PC-3 (cell line): Measurements from ENCODE around the gene ACBD3. TPM values are rescaled to one million over a fixed set of nuclear protein-coding genes. Genes with fewer than 3 reads are reported as not detected.
A peak's percentile ranks its signal among the peaks of the same experiment; 100 is the strongest.
"Not testable (repeated sequence)": the region's sequence is repeated elsewhere in the genome, so short reads cannot be mapped to it uniquely, and the experiment has no call there.

Experiments used
- ATAC-seq: fragments of 200-7000 bp; cut with Tn5 transposase; 2 replicates; pipeline ENCODE4 v1.9.1; 2020; ENCODE audit warnings: mild to moderate bottlenecking, moderate library complexity
- BruUV-seq: library from RNA; stranded (reverse); fragments of 400-500 nt; replicated peaks from 2 replicates; lab custom pipeline; 2021; lab: Mats Ljungman, UMichigan
- CTCF ChIA-PET: fragments of 300-600 bp; sonication (Branson Sonifier 250); formaldehyde crosslinking; loops from one replicate; lab custom pipeline; 2022; ENCODE audit warnings: antibody characterized with exemption; lab: Charles Lee
- POLR2A ChIA-PET: fragments of 300-600 bp; sonication (Branson Sonifier 250); formaldehyde crosslinking; loops from one replicate; lab custom pipeline; 2022; ENCODE audit warnings: antibody characterized with exemption; ENCODE audit not compliant: unreplicated experiment; lab: Charles Lee
- DNase-seq: peaks from one replicate; pipeline ENCODE4 v3.0.0-alpha.2; 2015
- H2AFZ ChIP-seq: fragments of 300-600 bp; sonication (generic); 2 replicates; pipeline ENCODE4 v1.6.0; 2016; ENCODE audit warnings: antibody characterized with exemption, low read length
- H3F3A ChIP-seq: fragments of 300-600 bp; sonication (generic); one replicate; pipeline ENCODE4 v1.6.0; 2017; ENCODE audit warnings: antibody characterized with exemption, low read length, control low read depth, mild to moderate bottlenecking; ENCODE audit not compliant: unreplicated experiment
- H3K27ac ChIP-seq: fragments of 300-600 bp; sonication (generic); 2 replicates; pipeline ENCODE4 v1.5.1; 2016; ENCODE audit warnings: mild to moderate bottlenecking, low read length
- H3K27me3 ChIP-seq: fragments of 300-600 bp; sonication (generic); 2 replicates; pipeline ENCODE4 v1.6.1; 2016; ENCODE audit warnings: low read length, mixed read lengths
- H3K36me3 ChIP-seq: fragments of 300-600 bp; sonication (generic); 2 replicates; pipeline ENCODE4 v1.6.1; 2016; ENCODE audit warnings: low read depth, mixed run types, low read length, mixed read lengths
- H3K4me1 ChIP-seq: fragments of 300-600 bp; sonication (generic); 2 replicates; pipeline ENCODE4 v1.5.1; 2016; ENCODE audit warnings: low read length; ENCODE audit not compliant: insufficient read depth
- H3K4me2 ChIP-seq: fragments of 300-600 bp; sonication (generic); 2 replicates; pipeline ENCODE4 v1.6.0; 2016; ENCODE audit warnings: low read length
- H3K4me3 ChIP-seq: fragments of 300-600 bp; sonication (generic); 2 replicates; pipeline ENCODE4 v1.5.1; 2016; ENCODE audit warnings: mild to moderate bottlenecking, low read length, mixed read lengths
- H3K79me2 ChIP-seq: fragments of 300-600 bp; sonication (generic); 2 replicates; pipeline ENCODE4 v1.6.1; 2017; ENCODE audit warnings: low read length, mixed read lengths
- H3K9ac ChIP-seq: fragments of 300-600 bp; sonication (generic); 2 replicates; pipeline ENCODE4 v1.6.0; 2016; ENCODE audit warnings: mild to moderate bottlenecking, low read length
- H3K9me2 ChIP-seq: fragments of 300-600 bp; sonication (generic); replicated peaks from 2 replicates; pipeline ENCODE4 v1.6.1; 2016; ENCODE audit warnings: mixed run types, low read length, mixed read lengths
- H3K9me3 ChIP-seq: fragments of 300-600 bp; sonication (generic); 2 replicates; pipeline ENCODE4 v1.6.1; 2016; ENCODE audit warnings: low read length, mixed read lengths
- H4K20me1 ChIP-seq: fragments of 300-600 bp; sonication (generic); 2 replicates; pipeline ENCODE4 v1.6.1; 2016; ENCODE audit warnings: low read length, mixed read lengths
- EZH2 ChIP-seq: fragments of 300-600 bp; sonication (generic); IDR thresholded peaks from one replicate; pipeline ENCODE4 v1.6.1; 2017; ENCODE audit warnings: antibody characterized with exemption, mild to moderate bottlenecking, low read length; ENCODE audit not compliant: unreplicated experiment
- EZH2phosphoT487 ChIP-seq: fragments of 300-600 bp; sonication (generic); IDR thresholded peaks from 2 replicates; pipeline ENCODE4 v1.6.1; 2018; ENCODE audit warnings: mild to moderate bottlenecking, antibody characterized with exemption, low read length, borderline replicate concordance
- intact Hi-C: fragments of 100-400 bp; cut with micrococcal nuclease; formaldehyde crosslinking; loops from 2 replicates; pipeline ENCODE4 v1.9.0; 2023
- total RNA-seq: library from RNA; depleted of rRNA; stranded (reverse); fragments of >200 nt; gene quantifications from 2 replicates; pipeline ENCODE4 v1.2.3, GENCODE V29; 2014
- TF ChIP-seq, protein P1 (sequence below): fragments of 300-600 bp; sonication (generic); conservative IDR thresholded peaks from 2 replicates; pipeline ENCODE4 v1.5.1; 2017; ENCODE audit warnings: antibody characterized with exemption, low read depth, mild to moderate bottlenecking, low read length

Gene ACBD3
- total RNA-seq, 1 experiment from 2014 or later: 62.2 TPM

GRCh38 chr1:226203655-226204054 is 17.1 kb upstream of the ACBD3 start:
- Histone ChIP-seq H3F3A (no peaks in the 10 kb centered on the region), H3K4me3 (no peak overlapping the region), H4K20me1 (no peaks in the 10 kb centered on the region), H3K27ac (no peak overlapping the region), H3K4me1 (no peaks in the 10 kb centered on the region), H3K4me2 (no peak overlapping the region), H3K9me3 (no peaks in the 10 kb centered on the region), H3K36me3 (no peaks in the 10 kb centered on the region), H3K9me2 (no peaks in the 10 kb centered on the region), H3K9ac (no peak overlapping the region), H3K27me3 (no peaks in the 10 kb centered on the region), H2AFZ (no peak overlapping the region), H3K79me2 (no peaks in the 10 kb centered on the region)
- no TSS peak for BruUV-seq
- TF ChIP-seq, protein P1, sequence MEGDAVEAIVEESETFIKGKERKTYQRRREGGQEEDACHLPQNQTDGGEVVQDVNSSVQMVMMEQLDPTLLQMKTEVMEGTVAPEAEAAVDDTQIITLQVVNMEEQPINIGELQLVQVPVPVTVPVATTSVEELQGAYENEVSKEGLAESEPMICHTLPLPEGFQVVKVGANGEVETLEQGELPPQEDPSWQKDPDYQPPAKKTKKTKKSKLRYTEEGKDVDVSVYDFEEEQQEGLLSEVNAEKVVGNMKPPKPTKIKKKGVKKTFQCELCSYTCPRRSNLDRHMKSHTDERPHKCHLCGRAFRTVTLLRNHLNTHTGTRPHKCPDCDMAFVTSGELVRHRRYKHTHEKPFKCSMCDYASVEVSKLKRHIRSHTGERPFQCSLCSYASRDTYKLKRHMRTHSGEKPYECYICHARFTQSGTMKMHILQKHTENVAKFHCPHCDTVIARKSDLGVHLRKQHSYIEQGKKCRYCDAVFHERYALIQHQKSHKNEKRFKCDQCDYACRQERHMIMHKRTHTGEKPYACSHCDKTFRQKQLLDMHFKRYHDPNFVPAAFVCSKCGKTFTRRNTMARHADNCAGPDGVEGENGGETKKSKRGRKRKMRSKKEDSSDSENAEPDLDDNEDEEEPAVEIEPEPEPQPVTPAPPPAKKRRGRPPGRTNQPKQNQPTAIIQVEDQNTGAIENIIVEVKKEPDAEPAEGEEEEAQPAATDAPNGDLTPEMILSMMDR: no peak
- TF ChIP-seq EZH2 (no peak), EZH2phosphoT487 (no peak)
- CTCF ChIA-PET: interaction anchor here (1.7 kb wide), 1 partner anchor 78 kb away, joined by 9 read pairs; no protein-coding TSS in a partner anchor
- DNase-seq (no peak), ATAC-seq (no peak)
- POLR2A ChIA-PET: no interaction called here
- intact Hi-C loops: loop anchor here (5.0 kb wide), 1 partner anchor 74 kb away; no protein-coding TSS in a partner anchor

GRCh38 chr1:226203240-226203639 is 16.7 kb upstream of the ACBD3 start:
- Histone ChIP-seq H3K9me3 (no peaks in the 10 kb centered on the region), H3K4me3 (no peak overlapping the region), H3K9me2 (no peaks in the 10 kb centered on the region), H3K79me2 (no peaks in the 10 kb centered on the region), H2AFZ (no peak overlapping the region), H3K36me3 (no peaks in the 10 kb centered on the region), H4K20me1 (no peaks in the 10 kb centered on the region), H3K27ac (no peak overlapping the region), H3K4me2 (no peak overlapping the region), H3K9ac (no peak overlapping the region), H3K4me1 (no peaks in the 10 kb centered on the region), H3F3A (no peaks in the 10 kb centered on the region), H3K27me3 (no peaks in the 10 kb centered on the region)
- ATAC-seq: peak; percentile 41; the same call in 1 of the 2 replicates
- no peak for DNase-seq
- intact Hi-C loops: loop anchor here (5.0 kb wide), 1 partner anchor 74 kb away; no protein-coding TSS in a partner anchor
- CTCF ChIA-PET: interaction anchor here (1.1 to 1.7 kb wide), 4 partner anchors 78 to 204 kb away, joined by 3 to 13 read pairs (median 6); no protein-coding TSS in a partner anchor
- no TSS peak for BruUV-seq
- POLR2A ChIA-PET: interaction anchor here (0.7 kb wide), 1 partner anchor 13 kb away, joined by 8 read pairs; no protein-coding TSS in a partner anchor
- TF ChIP-seq, protein P1: no peak
- TF ChIP-seq EZH2phosphoT487 (no peak), EZH2 (no peak)

- H2AFZ ChIP-seq, H3K9ac ChIP-seq, H3F3A ChIP-seq, H3K36me3 ChIP-seq, H3K4me1 ChIP-seq, H3K4me2 ChIP-seq, H3K79me2 ChIP-seq, H3K4me3 ChIP-seq, DNase-seq, BruUV-seq, H3K9me2 ChIP-seq, H3K9me3 ChIP-seq, H3K27me3 ChIP-seq, H3K27ac ChIP-seq, ATAC-seq, H4K20me1 ChIP-seq: not testable (repeated sequence)
- POLR2A ChIA-PET: interaction anchor here (0.6 to 0.7 kb wide), 2 partner anchors 12 to 100 kb away, joined by 8 to 16 read pairs; no protein-coding TSS in a partner anchor
- CTCF ChIA-PET: interaction anchor here (0.5 to 1.7 kb wide), 5 partner anchors 77 to 204 kb away, joined by 3 to 13 read pairs (median 4); no protein-coding TSS in a partner anchor
- intact Hi-C loops: loop anchor here (5.0 kb wide), 1 partner anchor 75 kb away; no protein-coding TSS in a partner anchor
Observed at GRCh38 chr1:226202666-226203065, 16.1 kb upstream of the ACBD3 start.
